MM.1S (cell line): ENCODE measurements around the gene LRRK1.

ENCODE experiments used
- EZH2 ChIP-seq: fragments of 300-600 bp; sonication (generic); optimal IDR thresholded peaks from 2 replicates; pipeline ENCODE3; 2017; ENCODE audit warnings: low read depth, mild to moderate bottlenecking, antibody characterized with exemption, low read length, mixed read lengths
- EZH2phosphoT487 ChIP-seq: fragments of 300-600 bp; sonication (generic); IDR thresholded peaks from 2 replicates; pipeline ENCODE4 v1.6.1; 2018; ENCODE audit warnings: antibody characterized with exemption, low read length
- TF ChIP-seq, protein P1 (sequence below): fragments of 300-600 bp; sonication (generic); IDR thresholded peaks from 2 replicates; pipeline ENCODE4 v1.5.1; 2016; ENCODE audit warnings: antibody characterized with exemption, low read length, mixed read lengths

- TF ChIP-seq, protein P1, sequence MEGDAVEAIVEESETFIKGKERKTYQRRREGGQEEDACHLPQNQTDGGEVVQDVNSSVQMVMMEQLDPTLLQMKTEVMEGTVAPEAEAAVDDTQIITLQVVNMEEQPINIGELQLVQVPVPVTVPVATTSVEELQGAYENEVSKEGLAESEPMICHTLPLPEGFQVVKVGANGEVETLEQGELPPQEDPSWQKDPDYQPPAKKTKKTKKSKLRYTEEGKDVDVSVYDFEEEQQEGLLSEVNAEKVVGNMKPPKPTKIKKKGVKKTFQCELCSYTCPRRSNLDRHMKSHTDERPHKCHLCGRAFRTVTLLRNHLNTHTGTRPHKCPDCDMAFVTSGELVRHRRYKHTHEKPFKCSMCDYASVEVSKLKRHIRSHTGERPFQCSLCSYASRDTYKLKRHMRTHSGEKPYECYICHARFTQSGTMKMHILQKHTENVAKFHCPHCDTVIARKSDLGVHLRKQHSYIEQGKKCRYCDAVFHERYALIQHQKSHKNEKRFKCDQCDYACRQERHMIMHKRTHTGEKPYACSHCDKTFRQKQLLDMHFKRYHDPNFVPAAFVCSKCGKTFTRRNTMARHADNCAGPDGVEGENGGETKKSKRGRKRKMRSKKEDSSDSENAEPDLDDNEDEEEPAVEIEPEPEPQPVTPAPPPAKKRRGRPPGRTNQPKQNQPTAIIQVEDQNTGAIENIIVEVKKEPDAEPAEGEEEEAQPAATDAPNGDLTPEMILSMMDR: no peak
- no peak for TF ChIP-seq EZH2phosphoT487
- no peak for TF ChIP-seq EZH2
These were observed 38.8 kb upstream of the LRRK1 start for GRCh38 chr15:100880139-100880896.
